Stimulated activated CD4-positive, alpha-beta T cell treated with anti-CD3 and anti-CD28 coated beads, Interleukin-1b, Interleukin-23, amount 100 ng/mL, for 1 hour (primary cell): ENCODE results near the gene TTLL12.

Source experiments
- DNase-seq, 2 donors: peaks; one replicate each; pipeline ENCODE4 v3.0.0-alpha.2; 2020; ENCODE audit warnings: low read depth in 2 of 2

Gene TTLL12

GRCh38 chr22:43213962-43214361 lies 27.0 kb upstream of the TTLL12 start:
- no peak for DNase-seq

DNA sequence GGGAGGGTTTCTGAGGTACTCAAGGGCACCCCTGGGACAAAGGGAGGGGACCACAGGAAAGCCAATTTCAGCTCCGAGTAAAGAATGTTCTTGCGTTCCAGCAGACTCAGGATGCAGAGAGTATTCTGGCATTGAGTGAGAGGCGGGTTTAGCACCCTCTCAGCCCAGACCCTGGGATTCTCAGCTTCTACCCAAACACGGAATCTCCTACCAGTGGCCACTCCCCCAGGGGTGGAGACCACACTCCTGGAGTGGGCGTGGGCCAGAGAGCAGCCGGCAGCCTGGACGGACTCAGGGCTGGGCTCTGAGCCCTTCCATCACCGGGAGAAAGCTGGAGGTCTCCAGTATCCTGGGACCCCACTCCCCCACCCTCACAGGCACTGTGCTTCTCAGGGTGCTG lies 26.1 kb upstream of the TTLL12 start:
- no peak for DNase-seq

DNA sequence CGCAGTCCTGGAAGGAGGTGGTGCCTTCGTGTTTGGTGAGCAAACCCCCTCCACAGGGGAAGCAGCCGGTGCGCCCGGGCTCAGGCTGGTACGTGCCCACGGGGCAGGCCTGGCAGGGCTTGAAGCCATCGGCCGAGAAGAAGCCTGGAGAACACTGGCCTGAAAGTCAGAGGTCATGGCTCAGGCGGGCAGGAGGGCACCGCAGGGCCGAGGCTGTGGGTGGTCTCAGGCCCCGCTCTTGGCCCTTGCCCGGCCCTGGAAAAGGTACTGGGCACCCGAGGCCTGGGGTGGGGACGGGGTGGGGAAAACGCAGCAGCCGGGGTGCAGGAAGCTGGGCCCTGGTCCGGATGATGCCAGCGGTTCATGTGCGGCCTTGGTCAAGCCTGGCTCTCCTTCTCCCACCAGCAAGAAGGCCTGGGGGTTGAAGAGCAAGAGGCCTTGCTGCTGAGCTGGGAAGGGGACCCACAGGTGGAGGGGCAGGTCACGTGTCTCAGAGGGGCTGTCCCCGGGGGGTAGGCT lies 25.6 kb upstream of the TTLL12 start:
- DNase-seq = no peak

DNA sequence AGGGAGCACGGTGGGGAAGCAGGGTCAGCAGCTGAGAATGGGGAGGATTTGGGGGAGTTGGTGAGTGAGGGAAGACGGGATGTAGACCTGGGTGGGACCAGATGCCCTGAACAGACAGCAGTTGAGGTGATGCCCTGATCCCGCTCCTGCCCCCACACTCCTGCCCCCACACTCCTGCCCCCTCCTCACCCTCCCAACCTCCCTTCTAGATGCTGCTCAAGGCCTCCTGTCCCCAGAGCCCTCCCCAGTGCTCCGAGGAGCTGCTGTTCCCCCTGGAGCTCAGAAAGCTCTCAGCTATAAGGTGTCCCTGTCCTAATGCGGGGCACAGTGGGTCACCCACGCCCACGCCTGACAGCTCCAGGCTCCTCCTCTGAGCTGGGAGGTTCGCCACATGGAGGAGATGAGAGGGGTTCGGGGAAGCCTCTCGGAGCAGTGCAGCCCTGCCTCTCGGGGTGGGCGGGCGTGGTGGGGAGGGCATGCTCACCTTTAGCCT lies 25.1 kb upstream of the TTLL12 start:
- no peak for DNase-seq

DNA sequence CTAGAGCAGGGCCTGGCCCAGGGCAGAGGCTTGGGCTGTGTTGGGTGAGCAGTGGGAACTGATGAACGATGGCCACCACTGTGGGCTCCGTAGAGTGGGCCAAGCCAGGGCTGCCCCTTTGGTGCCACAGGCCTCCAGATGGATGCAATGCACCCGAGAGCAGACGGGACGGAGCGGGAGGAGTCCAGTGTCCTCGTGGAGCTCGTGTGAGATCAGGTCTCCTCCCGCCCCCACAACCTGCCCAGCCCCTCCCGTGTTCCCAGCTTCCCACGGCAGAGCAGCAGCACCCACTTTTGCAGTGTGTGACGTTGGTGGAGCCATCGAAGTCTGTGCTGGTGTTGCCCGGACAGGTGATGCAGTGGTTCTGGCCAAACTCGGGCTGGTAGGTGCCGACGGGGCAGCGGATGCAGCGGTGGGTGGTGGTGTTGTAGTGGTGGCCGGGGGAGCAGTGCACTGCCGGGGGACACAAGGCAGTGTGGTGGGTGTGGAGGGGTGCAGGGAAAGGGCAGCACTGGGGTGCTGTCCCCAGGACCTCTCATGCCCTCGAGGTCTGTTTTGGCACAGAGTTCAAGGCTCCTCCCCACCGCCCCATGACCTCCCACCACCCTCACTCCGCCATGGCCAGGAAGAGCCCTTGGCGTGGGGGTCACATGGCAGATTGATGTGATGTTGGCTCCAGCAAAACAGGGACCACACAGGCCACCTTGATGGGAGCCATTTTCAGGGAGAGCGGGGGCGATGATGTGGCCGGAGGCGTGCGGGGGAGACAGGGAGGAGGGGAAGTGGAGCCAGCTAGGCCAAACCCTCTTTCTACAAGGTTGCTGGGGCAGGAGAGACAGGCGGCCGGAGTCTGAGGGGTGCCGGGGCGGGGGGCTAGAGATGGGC lies 23.9 kb upstream of the TTLL12 start:
- no peak for DNase-seq

GRCh38 chr22:43209971-43210370 lies 23.0 kb upstream of the TTLL12 start:
- no peak for DNase-seq

DNA sequence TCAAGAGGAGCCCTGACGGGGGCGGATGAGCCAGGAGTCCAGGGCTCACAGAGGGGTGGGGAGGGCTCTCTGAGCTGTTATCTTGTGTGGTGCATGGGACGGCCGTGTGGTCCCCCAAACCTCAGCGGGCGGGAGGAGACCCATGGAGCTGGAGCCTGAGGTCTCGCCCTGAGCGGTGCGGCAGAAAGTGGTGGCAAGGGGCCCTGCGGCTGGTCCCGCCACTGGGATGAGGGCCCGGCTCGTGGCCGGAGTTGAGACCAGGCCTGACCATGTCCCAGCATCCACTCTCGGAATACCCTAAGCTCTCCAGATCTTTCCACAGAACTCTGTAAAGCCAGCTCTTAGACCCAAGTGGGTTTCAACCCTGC lies 22.6 kb upstream of the TTLL12 start:
- DNase-seq = no peak

GRCh38 chr22:43208703-43209522 lies 22.0 kb upstream of the TTLL12 start:
- DNase-seq = no peak

DNA sequence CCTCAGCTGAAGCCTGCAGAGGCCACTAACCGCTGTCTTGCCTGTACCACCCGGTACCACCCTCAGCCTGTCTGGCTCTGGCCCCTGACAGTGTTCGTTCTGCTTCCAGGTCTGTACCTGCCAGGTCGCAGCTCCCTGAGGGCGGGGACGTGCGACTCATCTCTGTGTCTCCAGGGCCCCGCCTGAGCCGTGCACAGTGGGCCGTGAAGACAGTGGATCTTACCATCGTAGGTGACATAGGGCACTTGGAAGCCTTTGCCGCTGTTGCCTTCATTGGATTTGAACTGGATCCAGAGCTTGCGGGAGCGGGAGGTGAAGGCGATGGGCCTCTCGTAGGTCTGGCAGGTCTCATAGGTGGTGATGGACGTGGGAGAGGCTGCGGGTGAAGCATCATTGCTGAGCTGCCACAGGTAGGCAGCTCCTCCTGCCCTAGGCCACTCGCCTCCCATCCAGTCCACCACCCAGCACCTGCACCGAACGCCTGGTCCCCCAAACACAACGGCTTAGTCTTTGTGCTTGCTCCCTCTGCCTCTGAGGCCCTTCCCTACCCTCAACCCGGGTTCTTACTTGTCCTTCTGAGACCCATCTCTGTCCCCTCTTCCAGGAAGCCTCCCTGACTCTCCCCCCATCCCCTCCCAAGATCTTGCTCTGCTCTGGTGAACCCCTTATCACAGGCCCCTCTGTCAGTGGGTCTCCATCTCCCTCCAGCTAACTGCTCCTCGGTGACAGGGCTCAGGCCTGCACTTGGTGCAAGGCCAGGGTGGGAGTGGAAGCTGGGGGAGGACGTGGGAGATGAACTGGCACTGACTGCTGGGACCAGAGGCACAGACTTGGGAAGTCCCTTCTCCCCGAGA lies 21.1 kb upstream of the TTLL12 start:
- no peak for DNase-seq

- DNase-seq = no peak
These were observed 20.5 kb upstream of the TTLL12 start for GRCh38 chr22:43207386-43207785.

DNA sequence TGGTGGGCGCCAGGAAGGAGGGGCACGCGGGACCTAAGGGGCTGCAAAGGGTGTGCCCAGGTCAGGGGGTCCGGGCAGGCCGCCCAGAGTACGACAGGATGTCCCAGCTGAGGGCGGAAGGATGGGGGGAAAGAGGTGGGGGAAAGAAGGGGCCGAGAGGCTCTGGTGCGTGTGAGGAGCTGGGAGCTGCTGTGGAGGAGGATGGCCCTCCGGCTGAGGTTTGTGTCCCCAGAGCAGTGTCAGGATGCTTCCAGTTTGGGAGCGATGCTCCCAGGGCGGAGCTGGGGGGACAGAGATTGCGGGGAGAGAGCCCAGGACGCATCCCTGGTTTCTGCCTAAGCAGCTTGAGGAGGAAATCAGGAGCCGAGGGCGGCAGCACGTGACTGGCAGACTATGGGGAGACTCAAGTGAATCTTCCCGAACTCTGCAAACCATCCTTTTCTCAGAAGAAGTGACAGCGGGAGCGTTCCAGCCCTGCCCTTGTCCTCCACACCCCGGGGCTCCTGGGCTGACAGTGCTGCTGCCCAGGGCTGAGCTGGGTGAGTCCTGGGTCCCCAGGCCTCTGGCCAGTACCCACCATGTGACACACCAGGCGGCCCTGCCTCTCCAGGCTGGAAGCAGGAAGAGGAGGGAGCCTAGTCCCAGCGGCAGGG lies 19.7 kb upstream of the TTLL12 start:
- no peak for DNase-seq

DNA sequence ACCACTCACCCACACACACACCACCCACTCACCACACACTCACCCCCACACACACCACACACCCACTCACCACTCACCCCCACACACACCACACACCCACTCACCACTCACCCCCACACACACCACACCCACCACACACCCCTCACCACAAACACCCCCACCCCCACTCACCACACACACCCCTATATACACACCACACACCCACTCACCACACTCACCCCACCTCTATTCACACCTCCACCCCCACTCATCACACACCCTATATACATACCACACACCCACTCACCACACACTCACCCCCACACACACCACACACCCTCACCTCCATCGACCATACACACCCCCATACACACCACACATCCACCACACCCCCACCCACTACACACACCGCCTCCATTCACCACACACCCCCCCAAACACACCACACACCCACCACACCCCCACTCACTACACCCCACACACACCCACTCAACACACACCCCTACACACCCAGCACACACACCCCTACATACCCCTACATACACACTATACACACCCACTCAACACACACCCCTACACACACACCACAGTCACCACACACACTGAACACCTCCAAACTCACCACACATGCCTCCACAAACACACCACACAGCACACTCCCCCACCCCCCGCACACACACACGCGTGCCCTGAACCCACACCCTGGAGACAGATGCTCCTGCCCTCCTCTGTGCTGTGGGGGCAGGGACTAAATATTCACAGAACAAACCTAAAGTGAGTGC lies 19.0 kb upstream of the TTLL12 start:
- DNase-seq = no peak

- no peak for DNase-seq
These were observed 18.3 kb upstream of the TTLL12 start for GRCh38 chr22:43205261-43205691.

DNA sequence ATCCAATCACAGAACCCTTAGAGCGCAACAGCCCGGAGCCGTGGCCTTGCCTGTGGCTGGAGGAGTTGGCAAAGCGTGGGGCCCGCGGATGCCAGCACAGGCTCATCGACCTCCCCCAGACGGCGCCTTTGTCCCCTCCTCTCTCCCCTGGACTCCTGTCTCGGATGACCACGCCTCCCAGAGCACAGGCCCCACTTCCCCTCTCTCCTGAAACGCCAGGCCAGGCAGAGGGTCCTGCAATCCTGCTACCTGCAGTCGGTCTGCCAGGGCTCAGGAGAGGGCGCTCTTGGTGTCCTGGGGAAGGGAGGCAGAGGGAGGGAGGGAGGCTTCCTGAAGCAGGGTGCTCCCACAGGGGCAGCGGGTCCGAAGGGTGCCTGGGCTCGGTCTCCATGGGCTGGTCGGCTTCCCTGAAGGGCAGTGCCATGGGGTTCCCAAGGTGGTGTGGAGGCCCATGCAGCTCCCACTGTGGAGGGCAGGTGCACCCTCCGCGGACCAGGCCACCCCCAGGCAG lies 16.6 kb upstream of the TTLL12 start:
- no peak for DNase-seq

DNA sequence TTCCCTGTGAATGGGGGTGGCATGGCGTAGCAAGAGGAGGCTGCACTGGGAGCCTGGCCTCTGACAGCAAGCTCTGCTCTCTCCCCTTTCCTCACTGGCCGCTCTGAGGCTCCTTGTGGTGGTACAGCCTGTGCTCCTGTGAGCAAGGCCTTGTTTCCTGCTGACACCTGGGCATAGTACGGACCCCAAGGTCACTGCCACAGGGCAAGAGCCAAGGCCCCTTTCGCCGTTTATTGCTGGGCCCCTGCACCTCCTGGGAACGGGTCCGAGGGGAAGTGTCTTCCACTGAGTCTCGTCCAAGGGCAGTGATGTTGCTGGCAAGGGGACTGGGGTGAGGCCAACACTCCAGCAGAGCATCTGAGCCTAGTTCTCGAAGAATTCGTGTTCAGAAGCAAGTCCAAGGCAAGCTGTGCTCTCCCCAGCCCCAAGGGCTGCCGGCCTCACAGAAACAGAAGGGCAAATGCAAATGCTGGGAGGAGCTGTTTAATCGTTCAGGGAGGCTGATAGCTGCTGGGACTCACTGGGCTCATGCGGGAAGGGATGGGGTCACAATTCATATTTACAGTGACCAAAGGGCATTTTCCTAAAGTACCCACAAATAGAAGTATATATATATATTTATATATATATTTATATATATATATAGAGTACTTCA lies 15.9 kb upstream of the TTLL12 start:
- DNase-seq = no peak

DNA sequence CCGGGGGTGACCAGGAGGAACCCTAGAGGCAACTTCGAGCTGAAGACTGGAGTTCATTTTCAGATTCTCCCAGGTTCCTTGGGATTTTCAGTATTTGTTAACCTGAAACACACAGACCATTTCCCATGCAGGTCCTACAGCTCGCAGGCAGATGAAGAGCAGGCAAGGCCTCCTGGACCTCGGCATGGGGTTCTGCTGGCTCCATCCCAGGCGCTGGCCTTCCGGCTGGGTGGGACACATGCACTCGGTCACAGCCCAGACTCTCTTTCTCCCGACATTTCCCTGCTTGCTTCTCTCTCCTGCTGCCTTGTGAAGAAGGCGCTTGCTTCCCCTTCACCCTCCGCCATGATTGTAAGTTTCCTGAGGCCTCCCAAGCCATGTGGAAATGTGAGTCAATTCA lies 15.4 kb upstream of the TTLL12 start:
- DNase-seq = no peak

DNA sequence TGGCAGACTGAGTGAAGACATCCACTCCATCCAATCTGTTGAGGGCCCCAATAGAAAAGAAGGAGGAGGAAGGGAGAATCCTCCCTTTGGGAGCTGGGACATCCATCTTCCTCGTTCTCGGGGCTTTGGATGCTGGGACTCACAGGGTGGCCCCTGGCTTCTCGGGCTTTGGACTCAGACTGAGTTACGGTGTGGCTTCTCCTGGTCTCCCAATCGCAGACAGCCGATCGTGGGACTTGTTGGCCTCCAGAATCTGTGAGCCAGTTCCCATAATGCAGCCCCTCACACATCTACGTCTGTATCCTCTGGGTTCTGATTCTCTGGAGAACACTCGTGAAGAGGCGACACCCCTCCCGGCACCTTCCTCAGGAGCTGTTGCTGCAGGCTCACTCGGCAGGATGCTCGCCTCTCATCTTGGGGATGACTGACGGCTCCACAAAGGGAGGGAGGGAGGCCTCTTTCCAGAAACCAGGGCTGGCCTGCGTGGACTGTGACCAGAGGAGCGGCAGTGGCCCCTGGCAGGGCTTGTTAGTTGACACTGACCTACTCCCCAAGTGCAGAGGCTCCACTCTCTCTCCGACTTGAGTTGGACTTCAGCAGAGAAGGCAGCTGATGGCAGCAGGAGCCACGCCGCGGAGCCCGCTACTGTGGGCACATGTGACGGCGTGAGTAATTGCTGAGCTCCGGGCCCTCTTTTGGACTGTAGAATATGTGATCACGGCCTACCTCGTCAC lies 14.7 kb upstream of the TTLL12 start:
- DNase-seq = no peak

DNA sequence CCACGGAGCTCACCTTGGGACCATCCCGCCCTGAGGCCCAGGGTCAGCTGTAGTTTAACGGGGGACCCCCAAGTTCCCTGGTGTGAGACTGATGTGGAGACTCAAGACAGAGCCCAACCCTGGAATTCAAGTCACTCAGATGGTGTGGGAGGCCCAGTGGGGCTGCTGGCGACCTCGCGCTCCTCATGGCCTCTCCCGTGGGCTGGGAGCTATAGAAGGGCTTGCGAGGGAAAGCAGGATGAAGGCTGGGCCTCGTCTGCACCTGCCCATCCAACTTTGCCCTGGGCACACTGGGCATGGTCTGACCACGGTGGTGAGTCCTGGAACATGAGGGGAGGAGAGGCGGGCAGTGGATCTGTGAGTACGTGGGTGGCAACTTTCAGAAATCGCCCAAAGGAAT lies 13.6 kb upstream of the TTLL12 start:
- DNase-seq = no peak

DNA sequence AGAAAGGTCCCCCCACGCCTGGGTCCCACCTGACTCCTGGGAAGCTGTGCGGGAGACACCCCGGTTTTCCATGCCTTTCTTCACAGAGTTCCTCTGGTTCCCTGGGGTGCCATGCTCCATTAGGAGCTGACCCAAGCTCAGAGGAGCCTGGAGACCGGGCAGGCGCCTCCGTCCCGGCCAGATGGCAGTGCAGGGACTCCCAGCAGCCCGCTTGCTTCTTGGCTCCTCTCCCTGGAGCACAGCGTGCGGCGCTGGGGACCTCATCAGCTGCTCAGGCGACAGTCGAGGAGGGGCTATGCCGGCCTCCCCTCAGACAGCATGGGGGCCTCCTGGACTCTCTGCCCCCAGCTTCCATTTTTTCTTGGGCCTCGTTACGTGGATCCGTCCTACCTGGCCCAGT lies 13.1 kb upstream of the TTLL12 start:
- no peak for DNase-seq
